WTC11 (cell line): ENCODE results near the gene SYT1. TPM values are rescaled to one million over a fixed set of nuclear protein-coding genes. Genes with fewer than 3 reads are reported as not detected.

Source experiments
- ATAC-seq: fragments of 200-7000 bp; cut with Tn5 transposase; 2 replicates; pipeline ENCODE4 v1.10.0; 2021; ENCODE audit warnings: mild to moderate bottlenecking, moderate library complexity
- CTCF ChIA-PET: fragments of 300-600 bp; sonication (Branson Sonifier 250); formaldehyde crosslinking; loops from one replicate; lab custom pipeline; 2021; ENCODE audit warnings: antibody characterized with exemption; lab: Charles Lee
- POLR2A ChIA-PET: fragments of 350-600 bp; sonication (Branson Sonifier 250); formaldehyde crosslinking; loops from one replicate; lab custom pipeline; 2021; ENCODE audit warnings: antibody characterized with exemption; lab: Charles Lee
- DNase-seq: peaks from one replicate; pipeline ENCODE4 v3.0.0; 2021; ENCODE audit warnings: low spot score
- H3K27ac Mint-ChIP-seq: 2 replicates; pipeline ENCODE4 v1.8.0; 2021; ENCODE audit warnings: mixed read lengths
- H3K27me3 Mint-ChIP-seq: 2 replicates; pipeline ENCODE4 v1.8.0; 2021; ENCODE audit warnings: low read depth, mild to moderate bottlenecking, moderate library complexity, mixed read lengths
- H3K36me3 Mint-ChIP-seq: 2 replicates; pipeline ENCODE4 v1.8.0; 2021; ENCODE audit warnings: mixed read lengths
- H3K4me1 Mint-ChIP-seq: 2 replicates; pipeline ENCODE4 v1.8.0; 2022; ENCODE audit warnings: mixed read lengths
- H3K4me3 Mint-ChIP-seq: 2 replicates; pipeline ENCODE4 v1.8.0; 2021; ENCODE audit warnings: mild to moderate bottlenecking, moderate library complexity, mixed read lengths
- H3K9me3 Mint-ChIP-seq: 2 replicates; pipeline ENCODE4 v1.8.0; 2021; ENCODE audit warnings: mixed read lengths
- AR ChIP-seq: fragments of 250-450 bp; sonication (Bioruptor Pico); IDR thresholded peaks from 2 replicates; pipeline ENCODE4 v1.9.0; 2021; ENCODE audit warnings: mild to moderate bottlenecking
- ATF3 ChIP-seq: sonication (generic); formaldehyde crosslinking; conservative IDR thresholded peaks from 2 replicates; pipeline ENCODE4 v1.8.1; 2022; ENCODE audit warnings: mild to moderate bottlenecking, missing genetic modification reagents
- ATF6 ChIP-seq: sonication (generic); formaldehyde crosslinking; IDR thresholded peaks from 2 replicates; pipeline ENCODE4 v1.8.1; 2023; ENCODE audit warnings: mild to moderate bottlenecking, missing genetic modification reagents
- CDX4 ChIP-seq: fragments of 250-450 bp; sonication (Bioruptor Pico); IDR thresholded peaks from 2 replicates; pipeline ENCODE4 v1.9.0; 2021; ENCODE audit warnings: moderate library complexity, mild to moderate bottlenecking, inconsistent platforms, borderline replicate concordance
- ERG ChIP-seq: fragments of 250-450 bp; sonication (Bioruptor Pico); IDR thresholded peaks from 2 replicates; pipeline ENCODE4 v1.8.0; 2021; ENCODE audit warnings: mild to moderate bottlenecking
- ETV6 ChIP-seq: sonication (generic); formaldehyde crosslinking; IDR thresholded peaks from 2 replicates; pipeline ENCODE4 v1.8.1; 2022; ENCODE audit warnings: mild to moderate bottlenecking, missing genetic modification reagents
- FOXP4 ChIP-seq: sonication (generic); formaldehyde crosslinking; IDR thresholded peaks from 2 replicates; pipeline ENCODE4 v1.8.0; 2022; ENCODE audit warnings: mild to moderate bottlenecking, missing genetic modification reagents
- GRHL2 ChIP-seq: fragments of 250-450 bp; sonication (Bioruptor Pico); IDR thresholded peaks from 2 replicates; pipeline ENCODE4 v1.8.0; 2022; ENCODE audit warnings: mild to moderate bottlenecking, moderate library complexity; ENCODE audit not compliant: insufficient replicate concordance, severe bottlenecking
- JUN ChIP-seq: sonication (generic); formaldehyde crosslinking; IDR thresholded peaks from 2 replicates; pipeline ENCODE4 v1.8.0; 2023; ENCODE audit warnings: mild to moderate bottlenecking, missing genetic modification reagents
- KAT7 ChIP-seq: sonication (generic); formaldehyde crosslinking; IDR thresholded peaks from 2 replicates; pipeline ENCODE4 v1.8.1; 2023; ENCODE audit warnings: missing genetic modification reagents, mild to moderate bottlenecking, borderline replicate concordance
- NR1H2 ChIP-seq: sonication (generic); formaldehyde crosslinking; IDR thresholded peaks from 2 replicates; pipeline ENCODE4 v1.9.0; 2021; ENCODE audit warnings: mild to moderate bottlenecking, moderate library complexity, missing genetic modification reagents
- USF1 ChIP-seq: sonication (generic); formaldehyde crosslinking; IDR thresholded peaks from 2 replicates; pipeline ENCODE4 v1.8.0; 2022; ENCODE audit warnings: mild to moderate bottlenecking, missing genetic modification reagents
- ZMAT4 ChIP-seq: fragments of 250-450 bp; sonication (Bioruptor Pico); IDR thresholded peaks from 2 replicates; pipeline ENCODE4 v1.9.0; 2021; ENCODE audit warnings: mild to moderate bottlenecking
- ZNF396 ChIP-seq: fragments of 250-450 bp; sonication (Bioruptor Pico); IDR thresholded peaks from 2 replicates; pipeline ENCODE4 v1.8.0; 2021; ENCODE audit warnings: mild to moderate bottlenecking, moderate library complexity, borderline replicate concordance
- ZNF671 ChIP-seq: fragments of 250-450 bp; sonication (Bioruptor Pico); IDR thresholded peaks from 2 replicates; pipeline ENCODE4 v1.8.0; 2021; ENCODE audit warnings: mild to moderate bottlenecking
- total RNA-seq: library from RNA; stranded (reverse); gene quantifications from 3 replicates; pipeline ENCODE4 v1.2.3, GENCODE V29; 2021

SYT1 gene
- total RNA-seq, 1 experiment from 2014 or later, result 45.2 TPM

- Mint-ChIP-seq H3K27ac (no peak overlapping the region), H3K27me3 (no peaks in the 10 kb centered on the region), H3K9me3 (no peaks in the 10 kb centered on the region), H3K36me3 (no peaks in the 10 kb centered on the region), H3K4me1 (no peaks in the 10 kb centered on the region), H3K4me3 (no peak overlapping the region)
- CTCF ChIA-PET, result no interaction called here
- POLR2A ChIA-PET, result no interaction called here
- DNase-seq, result no peak
- ATAC-seq, result no peak
- TF ChIP-seq ETV6 (CRISPR knock-in tag) (no peak), KAT7 (CRISPR knock-in tag) (no peak), CDX4 (CRISPR knock-in tag) (no peak), ZMAT4 (CRISPR knock-in tag) (no peak), AR (no peak), ATF3 (CRISPR knock-in tag) (no peak), GRHL2 (no peak), ZNF396 (CRISPR knock-in tag) (no peak), USF1 (CRISPR knock-in tag) (no peak), ERG (no peak), ZNF671 (CRISPR knock-in tag) (no peak)
- TF ChIP-seq, all 79 proteins: peak for 0
These were observed 85.0 kb downstream of the SYT1 start for GRCh38 chr12:78949532-78949931.

GRCh38 chr12:78951803-78952551 lies 87.4 kb downstream of the SYT1 start:
- no peaks in the 10 kb centered on the region for H3K27me3 Mint-ChIP-seq
- DNase-seq, result no peak
- CTCF ChIA-PET, result no interaction called here
- no peak overlapping the region for H3K27ac Mint-ChIP-seq
- no peaks in the 10 kb centered on the region for H3K36me3 Mint-ChIP-seq
- TF ChIP-seq FOXP4 (CRISPR knock-in tag) (no peak), NR1H2 (CRISPR knock-in tag) (no peak), ATF6 (CRISPR knock-in tag) (no peak), JUN (CRISPR knock-in tag) (no peak)
- TF ChIP-seq, all 79 proteins: peak for 0
- Mint-ChIP-seq H3K4me3 (no peak overlapping the region), H3K4me1 (no peaks in the 10 kb centered on the region), H3K9me3 (no peaks in the 10 kb centered on the region)
- no peak for ATAC-seq
- POLR2A ChIA-PET, result no interaction called here
